ENCODE results near the gene NEURL3.

DNA sequence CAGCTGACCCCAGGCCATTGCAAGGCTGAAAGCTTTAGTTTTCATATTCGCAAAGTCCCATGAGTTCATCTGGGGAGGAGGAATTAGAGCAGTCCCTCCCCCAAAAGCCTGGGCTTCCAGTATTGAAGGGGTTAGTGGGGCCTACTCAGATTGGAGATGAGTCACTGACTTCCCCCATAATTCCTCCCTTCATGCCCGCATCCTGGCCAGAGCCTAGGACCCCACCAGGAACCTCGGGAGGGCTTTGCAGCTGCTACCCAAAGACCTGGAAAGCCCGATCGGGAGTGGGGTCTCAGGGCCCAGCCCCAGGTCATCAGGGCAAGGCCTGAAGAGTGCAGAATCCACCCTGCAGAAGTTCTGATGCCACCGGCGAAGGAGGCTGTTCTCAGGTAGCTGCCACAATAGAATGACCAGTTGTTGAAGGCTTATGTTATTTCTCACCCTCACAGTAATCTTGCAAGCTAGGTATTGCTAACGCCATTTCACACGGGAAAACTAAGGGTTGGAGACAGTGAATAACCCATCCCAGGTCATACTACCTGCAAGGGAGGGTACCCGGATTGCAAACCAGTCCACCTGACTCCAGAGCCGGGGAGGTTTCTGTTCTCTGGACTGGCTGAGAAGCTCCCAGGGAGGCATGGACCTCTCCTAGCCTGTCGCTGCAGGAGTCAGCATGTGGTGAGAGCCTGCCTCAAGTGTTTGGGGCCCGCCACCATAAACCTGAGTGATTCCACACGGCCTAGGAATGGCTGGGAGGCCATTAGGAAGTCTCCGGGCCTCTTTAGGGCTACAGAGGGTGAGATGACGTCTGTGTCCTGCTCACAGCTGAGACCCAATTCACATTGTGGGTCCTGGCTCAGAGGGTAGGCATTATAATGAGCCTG, 25.6 kb upstream of the NEURL3 start:
- no peak for TF ChIP-seq SP1 (IDR thresholded peaks at IDR 0.05)
- TF ChIP-seq ZNF384 (IDR thresholded peaks at IDR 0.05): no peak
- TF ChIP-seq CTBP1 (IDR thresholded peaks at IDR 0.05; ENCODE audit: borderline replicate concordance): no peak
- TF ChIP-seq BHLHE40 (IDR thresholded peaks at IDR 0.05; ENCODE audit: borderline replicate concordance): no peak
